ENCODE results near the gene LGALS3.
"Not testable (repeated sequence)": the region's sequence is repeated elsewhere in the genome, so short reads cannot be mapped to it uniquely, and the experiment has no call there.

The LGALS3 gene

GRCh38 chr14:55129086-55129427 lies at the start of gene LGALS3:
LGALS3 (plus strand) TSS chr14:55129252; CDS start chr14:55137374, 8,122 bp downstream.
- no peak for DNase-seq

- not testable (repeated sequence) for DNase-seq
These were observed 49.1 kb upstream of the LGALS3 start for GRCh38 chr14:55079961-55080360.

- no peak for DNase-seq
These were observed 44.5 kb upstream of the LGALS3 start for GRCh38 chr14:55084401-55085059.

- no peak for DNase-seq
These were observed 43.9 kb upstream of the LGALS3 start for GRCh38 chr14:55085060-55085660.

GRCh38 chr14:55086938-55087337 lies 42.1 kb upstream of the LGALS3 start:
- DNase-seq: no peak

- DNase-seq: no peak
These were observed 40.7 kb upstream of the LGALS3 start for GRCh38 chr14:55088356-55088755.

GRCh38 chr14:55092341-55092740 lies 36.7 kb upstream of the LGALS3 start:
- no peak for DNase-seq

GRCh38 chr14:55094292-55095157 lies 34.5 kb upstream of the LGALS3 start:
- no peak for DNase-seq

GRCh38 chr14:55097881-55098560 lies 31.0 kb upstream of the LGALS3 start:
- no peak for DNase-seq

- no peak for DNase-seq
These were observed 30.5 kb upstream of the LGALS3 start for GRCh38 chr14:55098561-55098898.

- DNase-seq: no peak
These were observed 29.3 kb upstream of the LGALS3 start for GRCh38 chr14:55099756-55100155.

- DNase-seq: no peak
These were observed 27.4 kb upstream of the LGALS3 start for GRCh38 chr14:55101698-55102097.

- peak; percentile 58 for DNase-seq
These were observed 26.9 kb upstream of the LGALS3 start for GRCh38 chr14:55102141-55102621.

GRCh38 chr14:55103005-55103640 lies 25.9 kb upstream of the LGALS3 start:
- no peak for DNase-seq

- DNase-seq: no peak
These were observed 24.8 kb upstream of the LGALS3 start for GRCh38 chr14:55103971-55104954.

GRCh38 chr14:55105991-55106390 lies 23.1 kb upstream of the LGALS3 start:
- DNase-seq: no peak

GRCh38 chr14:55107766-55108554 lies 21.1 kb upstream of the LGALS3 start:
- DNase-seq: no peak

- no peak for DNase-seq
These were observed 19.2 kb upstream of the LGALS3 start for GRCh38 chr14:55109836-55110235.

GRCh38 chr14:55111122-55111708 lies 17.8 kb upstream of the LGALS3 start:
- no peak for DNase-seq

GRCh38 chr14:55114720-55115119 lies 14.3 kb upstream of the LGALS3 start:
- no peak for DNase-seq
